ENCODE results near the gene IRF2BPL.
A peak's percentile ranks its signal among the peaks of the same experiment; 100 is the strongest.

IRF2BPL gene

DNA sequence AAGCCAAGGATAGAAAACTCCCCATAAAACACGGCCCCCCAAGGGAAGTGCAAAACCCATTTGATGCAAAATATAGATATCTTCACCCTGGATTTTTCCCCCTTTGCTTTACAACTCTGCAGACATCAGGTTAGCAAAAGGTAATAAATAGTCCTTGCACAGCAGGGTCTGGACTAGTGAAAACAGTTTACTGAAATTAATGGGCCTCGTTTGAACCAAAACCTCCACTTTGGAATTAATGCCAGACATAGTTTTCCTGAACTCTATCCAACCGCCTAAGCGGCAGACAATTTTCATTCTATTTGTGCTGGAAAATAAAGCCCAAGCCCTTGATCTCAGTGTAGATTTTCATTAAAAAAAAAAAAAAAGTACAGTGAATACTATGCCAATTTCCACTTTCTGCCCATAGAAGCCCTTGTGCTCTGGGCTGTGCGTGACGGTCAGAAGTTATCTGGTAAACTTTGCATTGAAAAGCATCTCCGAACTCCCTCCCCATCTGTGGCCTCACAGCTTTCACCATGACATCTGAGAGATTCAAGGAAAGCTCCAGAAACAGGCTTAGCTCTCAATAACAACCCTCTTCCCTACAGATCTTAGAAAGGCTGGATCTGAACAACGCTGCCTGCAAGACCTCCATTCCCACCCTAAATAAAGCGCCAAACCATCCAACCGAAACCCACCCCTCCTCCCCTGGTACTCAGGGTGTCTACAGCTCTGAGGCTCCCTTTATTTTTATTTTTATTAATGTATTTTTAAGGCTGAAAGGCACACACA is 11.0 kb upstream of the IRF2BPL start:
- Histone ChIP-seq H3K4me1 (ENCODE audit: low read length) (peaks cover 76% of the 10 kb centered on the region), H3K79me2 (ENCODE audit: low read length) (no peaks in the 10 kb centered on the region), H3K4me3 (ENCODE audit: low read length) (peak overlapping the region; percentile 70), H3K27me3 (ENCODE audit: low read depth, low read length) (peaks cover 13% of the 10 kb centered on the region), H3K9ac (ENCODE audit: low read length) (peak overlapping the region; percentile 78), H2AFZ (ENCODE audit: low read depth, low read length) (peak overlapping the region; percentile 37; the same call in 1 of the 2 replicates), H3K4me2 (ENCODE audit: low read length) (peak overlapping the region; percentile 85), H3K9me3 (ENCODE audit: insufficient read depth, low read length) (no peaks in the 10 kb centered on the region), H3K27ac (ENCODE audit: low read length) (peak overlapping the region; percentile 90), H3K36me3 (replicated peaks; ENCODE audit: low read depth, low read length) (no peaks in the 10 kb centered on the region), H4K20me1 (ENCODE audit: insufficient read depth, low read length) (no peaks in the 10 kb centered on the region)
- no peak for TF ChIP-seq EZH2phosphoT487 (IDR thresholded peaks at IDR 0.05; ENCODE audit: low read depth)
- no peak for TF ChIP-seq CTCF (IDR thresholded peaks at IDR 0.05; ENCODE audit: low read depth, low read length)

DNA sequence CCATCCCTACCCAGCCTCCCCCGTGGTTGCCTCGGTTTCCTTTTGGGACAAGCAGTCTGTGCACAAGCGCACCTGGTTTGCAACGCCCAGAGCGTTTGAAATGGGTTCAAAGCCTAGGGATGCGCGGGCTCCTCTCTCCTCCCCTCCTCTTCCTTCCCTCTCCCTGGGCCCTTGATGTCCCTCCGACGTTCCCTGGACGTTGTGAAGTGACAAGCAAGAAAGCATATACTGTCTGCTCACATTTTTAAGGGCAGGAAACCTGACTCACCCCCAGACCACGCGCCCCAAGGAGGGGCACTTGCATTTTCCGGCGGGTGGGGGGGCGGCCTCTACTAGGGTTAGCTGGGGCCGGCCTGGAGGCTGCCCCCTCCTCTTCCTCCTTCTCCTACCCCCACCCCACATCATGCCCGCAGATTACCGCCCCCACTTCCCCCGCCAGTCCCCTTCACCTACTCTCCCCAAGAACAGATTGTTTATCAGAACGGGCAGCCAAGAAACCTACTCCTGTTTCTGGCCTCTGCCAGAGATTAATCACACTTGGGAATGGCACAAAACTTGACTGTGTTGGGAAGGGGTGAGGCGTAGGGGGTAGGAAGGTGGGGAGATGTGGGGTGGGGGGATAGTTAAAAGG is 9.5 kb upstream of the IRF2BPL start:
- Histone ChIP-seq H3K4me1 (ENCODE audit: low read length) (peaks cover 67% of the 10 kb centered on the region), H3K27ac (ENCODE audit: low read length) (no peak overlapping the region), H2AFZ (ENCODE audit: low read depth, low read length) (no peak overlapping the region), H3K9ac (ENCODE audit: low read length) (no peak overlapping the region), H3K4me2 (ENCODE audit: low read length) (no peak overlapping the region), H4K20me1 (ENCODE audit: insufficient read depth, low read length) (no peaks in the 10 kb centered on the region), H3K27me3 (ENCODE audit: low read depth, low read length) (0 out of 2 replicates have a peak, but pooled peaks cover 3% of the 10 kb centered on the region), H3K4me3 (ENCODE audit: low read length) (no peak overlapping the region), H3K9me3 (ENCODE audit: insufficient read depth, low read length) (no peaks in the 10 kb centered on the region), H3K79me2 (ENCODE audit: low read length) (no peaks in the 10 kb centered on the region), H3K36me3 (replicated peaks; ENCODE audit: low read depth, low read length) (no peaks in the 10 kb centered on the region)
- TF ChIP-seq EZH2phosphoT487 (IDR thresholded peaks at IDR 0.05; ENCODE audit: low read depth) (no peak), CTCF (IDR thresholded peaks at IDR 0.05; ENCODE audit: low read depth, low read length) (no peak)

- peaks cover 66% of the 10 kb centered on the region for H3K4me1 ChIP-seq (ENCODE audit: low read length)
- H3K27me3 ChIP-seq (ENCODE audit: low read depth, low read length) = 0 out of 2 replicates have a peak, but pooled peaks cover 3% of the 10 kb centered on the region
- H4K20me1 ChIP-seq (ENCODE audit: insufficient read depth, low read length) = no peaks in the 10 kb centered on the region
- no peak overlapping the region for H3K4me2 ChIP-seq (ENCODE audit: low read length)
- TF ChIP-seq EZH2phosphoT487 (IDR thresholded peaks at IDR 0.05; ENCODE audit: low read depth) = no peak
- TF ChIP-seq CTCF (IDR thresholded peaks at IDR 0.05; ENCODE audit: low read depth, low read length) = no peak
- peak overlapping the region; percentile 45 for H3K27ac ChIP-seq (ENCODE audit: low read length)
- no peaks in the 10 kb centered on the region for H3K79me2 ChIP-seq (ENCODE audit: low read length)
- no peak overlapping the region; the same call in 1 of the 2 replicates for H3K9ac ChIP-seq (ENCODE audit: low read length)
- no peak overlapping the region for H3K4me3 ChIP-seq (ENCODE audit: low read length)
- no peak overlapping the region for H2AFZ ChIP-seq (ENCODE audit: low read depth, low read length)
- no peaks in the 10 kb centered on the region for H3K36me3 ChIP-seq (replicated peaks; ENCODE audit: low read depth, low read length)
- no peaks in the 10 kb centered on the region for H3K9me3 ChIP-seq (ENCODE audit: insufficient read depth, low read length)
Measured at GRCh38 chr14:77037215-77037937, 8.9 kb upstream of the IRF2BPL start.
